Trophoblast cell (in vitro differentiated cells and primary cell): ENCODE measurements around the gene SYT12.
"Not testable (repeated sequence)": the region's sequence is repeated elsewhere in the genome, so short reads cannot be mapped to it uniquely, and the experiment has no call there.

Source experiments
- DNase-seq, 2 donors: peaks; one replicate each; pipeline ENCODE4 v3.0.0-alpha.2; 2016
- H2AFZ ChIP-seq: 2 replicates; pipeline ENCODE4 v1.6.1; 2013; ENCODE audit warnings: low read length, moderate library complexity, mild to moderate bottlenecking; ENCODE audit not compliant: insufficient read depth, poor library complexity
- H2AK5ac ChIP-seq: 2 replicates; pipeline ENCODE4 v1.6.1; 2013; ENCODE audit warnings: mild to moderate bottlenecking, low read length
- H2BK120ac ChIP-seq: 2 replicates; pipeline ENCODE4 v1.6.1; 2013; ENCODE audit warnings: low read length, mild to moderate bottlenecking, moderate library complexity; ENCODE audit not compliant: insufficient read depth, poor library complexity
- H2BK12ac ChIP-seq: 2 replicates; pipeline ENCODE4 v1.6.1; 2013; ENCODE audit warnings: mild to moderate bottlenecking, low read length, moderate library complexity
- H2BK5ac ChIP-seq: 2 replicates; pipeline ENCODE4 v1.6.1; 2013; ENCODE audit warnings: low read length, low read depth, moderate library complexity, mild to moderate bottlenecking; ENCODE audit not compliant: poor library complexity
- H3K14ac ChIP-seq: 2 replicates; pipeline ENCODE4 v1.6.1; 2013; ENCODE audit warnings: mild to moderate bottlenecking, low read length
- H3K18ac ChIP-seq: 2 replicates; pipeline ENCODE4 v1.6.1; 2013; ENCODE audit warnings: mild to moderate bottlenecking, low read length
- H3K23ac ChIP-seq: 2 replicates; pipeline ENCODE4 v1.6.1; 2013; ENCODE audit warnings: low read length
- H3K27ac ChIP-seq: 2 replicates; pipeline ENCODE4 v1.5.1; 2013; ENCODE audit warnings: low read depth, mild to moderate bottlenecking, inconsistent platforms, low read length, moderate library complexity
- H3K27me3 ChIP-seq: 2 replicates; pipeline ENCODE4 v1.6.1; 2013; ENCODE audit warnings: inconsistent platforms, mild to moderate bottlenecking, low read length, moderate library complexity; ENCODE audit not compliant: insufficient read depth
- H3K36me3 ChIP-seq, 2 experiments: 1 replicate in 1 of 2; 2 replicates in 1 of 2; pipeline ENCODE4 v1.6.1; 2013; ENCODE audit warnings: low read length in 2 of 2, mild to moderate bottlenecking in 2 of 2, moderate library complexity in 1 of 2; ENCODE audit not compliant: insufficient read depth in 2 of 2, control insufficient read depth in 1 of 2
- H3K4ac ChIP-seq: 2 replicates; pipeline ENCODE4 v1.6.1; 2013; ENCODE audit warnings: low read depth, mild to moderate bottlenecking, low read length, moderate library complexity
- H3K4me1 ChIP-seq, 2 experiments: 1 replicate in 1 of 2; 2 replicates in 1 of 2; pipeline ENCODE4 v1.6.1; 2013; ENCODE audit warnings: low read length in 2 of 2, mild to moderate bottlenecking in 2 of 2, moderate library complexity in 1 of 2; ENCODE audit not compliant: insufficient read depth in 2 of 2, control insufficient read depth in 1 of 2
- H3K4me2 ChIP-seq: 2 replicates; pipeline ENCODE4 v1.6.1; 2013; ENCODE audit warnings: inconsistent platforms, mild to moderate bottlenecking, low read length, moderate library complexity
- H3K4me3 ChIP-seq: 2 replicates; pipeline ENCODE4 v1.5.1; 2013; ENCODE audit warnings: mild to moderate bottlenecking, low read depth, low read length, inconsistent platforms
- H3K79me1 ChIP-seq: one replicate; pipeline ENCODE4 v1.6.1; 2013; ENCODE audit warnings: low read length
- H3K79me2 ChIP-seq: 2 replicates; pipeline ENCODE4 v1.6.1; 2013; ENCODE audit warnings: low read length, mild to moderate bottlenecking; ENCODE audit not compliant: control insufficient read depth, insufficient read depth, poor library complexity
- H3K9ac ChIP-seq: 2 replicates; pipeline ENCODE4 v1.6.1; 2013; ENCODE audit warnings: mild to moderate bottlenecking, low read length
- H3K9me3 ChIP-seq: 2 replicates; pipeline ENCODE4 v1.6.1; 2013; ENCODE audit warnings: low read depth, mild to moderate bottlenecking, control low read depth, inconsistent platforms, low read length; ENCODE audit not compliant: insufficient read depth
- H4K12ac ChIP-seq: 2 replicates; pipeline ENCODE4 v1.6.1; 2013; ENCODE audit warnings: low read depth, mild to moderate bottlenecking, low read length, moderate library complexity
- H4K8ac ChIP-seq: 2 replicates; pipeline ENCODE4 v1.6.1; 2013; ENCODE audit warnings: low read depth, mild to moderate bottlenecking, low read length, moderate library complexity
- H4K91ac ChIP-seq: one replicate; pipeline ENCODE4 v1.6.1; 2013; ENCODE audit warnings: low read depth, mild to moderate bottlenecking, low read length, moderate library complexity
- WGBS: extraction: QIAGEN DNeasy Blood & Tissue Kit; methylation state at CpG from one replicate; pipeline ENCODE4 v1.1.7; 2013; ENCODE audit warnings: missing lambda C conversion rate; ENCODE audit not compliant: insufficient read length, insufficient coverage; ENCODE audit errors: extremely low coverage; 5-methylcytosine and 5-hydroxymethylcytosine counted together

The SYT12 gene

DNA sequence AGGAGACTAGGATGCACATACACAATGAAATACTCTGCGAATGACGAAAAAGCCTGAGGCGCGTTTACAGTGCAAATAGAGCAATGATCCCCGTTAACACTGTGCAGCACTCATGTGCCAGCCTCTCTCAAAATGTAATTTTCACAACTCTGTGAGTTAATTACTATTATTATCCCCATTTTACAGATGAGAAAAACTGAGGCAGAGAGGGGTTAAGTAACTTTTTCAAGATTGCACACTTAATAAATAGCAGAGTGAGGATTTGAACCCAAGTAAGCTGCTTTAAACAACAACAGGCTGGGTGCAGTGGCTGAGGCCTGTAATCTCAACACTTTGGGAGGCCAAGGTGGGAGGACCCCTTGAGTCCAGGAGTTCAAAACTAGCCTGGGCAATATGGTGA lies 21.6 kb upstream of the SYT12 start:
- no peak overlapping the region for H3K14ac ChIP-seq
- no peak overlapping the region for H2BK12ac ChIP-seq
- H3K4me2 ChIP-seq, result no peak overlapping the region

GRCh38 chr11:67002297-67002913 lies 20.5 kb upstream of the SYT12 start:
- Histone ChIP-seq H3K4me1 (peaks cover under 1 to 4% of the 10 kb centered on the region in 2 experiments), H2BK12ac (no peak overlapping the region), H3K27ac (no peak overlapping the region), H3K18ac (no peak overlapping the region), H3K4me3 (no peak overlapping the region), H3K79me2 (no peaks in the 10 kb centered on the region), H3K4ac (no peak overlapping the region), H3K36me3 (no peaks in the 10 kb centered on the region), H4K8ac (no peak overlapping the region), H2BK120ac (no peak overlapping the region), H3K14ac (no peak overlapping the region), H3K9ac (no peak overlapping the region), H3K79me1 (no peaks in the 10 kb centered on the region), H2AFZ (peak overlapping the region; percentile 9), H3K27me3 (no peaks in the 10 kb centered on the region), H3K23ac (no peak overlapping the region), H2BK5ac (no peak overlapping the region), H3K4me2 (no peak overlapping the region), H4K12ac (no peak overlapping the region), H3K9me3 (no peaks in the 10 kb centered on the region), H2AK5ac (no peak overlapping the region), H4K91ac (no peak overlapping the region)
- no peak for DNase-seq
- no CpG with 5 or more reads among the region's 8 CpGs for WGBS

More for the DNA sequence above, 21.6 kb upstream of the SYT12 start:
- Histone ChIP-seq H3K18ac (no peak overlapping the region), H2BK120ac (no peak overlapping the region), H3K9ac (no peak overlapping the region), H3K4ac (no peak overlapping the region), H3K79me1 (peaks cover 1% of the 10 kb centered on the region), H4K91ac (no peak overlapping the region), H3K36me3 (no peaks in the 10 kb centered on the region), H4K12ac (no peak overlapping the region), H3K4me3 (no peak overlapping the region), H2BK5ac (no peak overlapping the region), H3K27me3 (no peaks in the 10 kb centered on the region), H3K9me3 (peaks cover 1% of the 10 kb centered on the region), H3K23ac (no peak overlapping the region), H4K8ac (no peak overlapping the region), H2AFZ (no peak overlapping the region), H3K27ac (no peak overlapping the region), H3K79me2 (no peaks in the 10 kb centered on the region), H3K4me1 (peaks cover 4 to 9% of the 10 kb centered on the region in 2 experiments), H2AK5ac (no peak overlapping the region)
- WGBS, result no CpG with 5 or more reads among the region's 5 CpGs
- DNase-seq, result no peak

GRCh38 chr11:67002921-67003411 lies 20.0 kb upstream of the SYT12 start:
- Histone ChIP-seq H3K79me1 (no peaks in the 10 kb centered on the region), H3K27me3 (no peaks in the 10 kb centered on the region)

DNA sequence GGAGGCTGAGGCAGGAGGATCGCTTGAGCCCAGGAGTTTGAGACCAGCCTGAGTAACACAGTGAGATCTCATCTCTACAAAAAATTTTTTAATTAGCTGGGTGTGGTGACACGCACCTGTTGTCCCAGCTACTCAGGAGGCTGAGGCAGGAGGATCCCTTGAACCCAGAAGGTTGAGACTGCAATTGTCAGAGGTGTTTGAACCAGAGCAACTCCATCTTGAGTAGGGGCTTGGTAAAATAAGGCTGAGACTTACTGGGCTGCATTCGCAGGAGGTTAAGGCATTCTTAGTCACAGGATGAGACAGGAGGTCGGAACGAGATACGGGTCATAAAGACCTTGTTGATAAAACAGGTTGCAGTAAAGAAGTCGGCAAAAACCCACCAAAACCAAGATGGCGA lies 17.7 kb upstream of the SYT12 start:
- H3K4ac ChIP-seq, H3K4me3 ChIP-seq, H3K14ac ChIP-seq, H3K27ac ChIP-seq, H2BK120ac ChIP-seq, H4K12ac ChIP-seq, H3K9ac ChIP-seq, H2AFZ ChIP-seq, H3K4me2 ChIP-seq, H4K8ac ChIP-seq, H4K91ac ChIP-seq, H3K9me3 ChIP-seq, H3K36me3 ChIP-seq, H3K18ac ChIP-seq, H2BK5ac ChIP-seq, H3K79me2 ChIP-seq, H3K27me3 ChIP-seq, H3K23ac ChIP-seq, H3K4me1 ChIP-seq, H2AK5ac ChIP-seq, H2BK12ac ChIP-seq, H3K79me1 ChIP-seq: not testable (repeated sequence)
- peak in 1 of 2 donors; percentile 39 for DNase-seq
- WGBS, result no CpG with 5 or more reads among the region's 8 CpGs

More at GRCh38 chr11:67002921-67003411, 20.0 kb upstream of the SYT12 start:
- Histone ChIP-seq H3K79me2 (no peaks in the 10 kb centered on the region), H3K4me2 (no peak overlapping the region), H2AFZ (no peak overlapping the region), H3K18ac (no peak overlapping the region), H4K8ac (no peak overlapping the region), H2BK12ac (no peak overlapping the region), H2BK120ac (peak overlapping the region; percentile 36), H3K36me3 (no peaks in the 10 kb centered on the region), H3K14ac (no peak overlapping the region), H2AK5ac (no peak overlapping the region), H3K9ac (no peak overlapping the region), H4K12ac (no peak overlapping the region), H3K23ac (no peak overlapping the region), H3K4me3 (no peak overlapping the region), H3K9me3 (no peaks in the 10 kb centered on the region), H3K4ac (no peak overlapping the region), H3K27ac (no peak overlapping the region), H3K4me1 (peaks cover 0 to 4% of the 10 kb centered on the region in 2 experiments), H4K91ac (no peak overlapping the region), H2BK5ac (no peak overlapping the region)
- no peak for DNase-seq
- WGBS, result no CpG with 5 or more reads among the region's 5 CpGs
